Stimulated activated CD8-positive, alpha-beta memory T cell treated with anti-CD3 and anti-CD28 coated beads, Interleukin-4, amount 100 ng/mL, for 48 hours (primary cell): ENCODE results near the gene CLMN.
"Not testable (repeated sequence)": the region's sequence is repeated elsewhere in the genome, so short reads cannot be mapped to it uniquely, and the experiment has no call there.

Experiments used
- DNase-seq: peaks from one replicate; pipeline ENCODE4 v3.0.0-alpha.2; 2020

Gene CLMN

GRCh38 chr14:95210699-95211098 lies 109.0 kb downstream of the CLMN start:
- DNase-seq = no peak

DNA sequence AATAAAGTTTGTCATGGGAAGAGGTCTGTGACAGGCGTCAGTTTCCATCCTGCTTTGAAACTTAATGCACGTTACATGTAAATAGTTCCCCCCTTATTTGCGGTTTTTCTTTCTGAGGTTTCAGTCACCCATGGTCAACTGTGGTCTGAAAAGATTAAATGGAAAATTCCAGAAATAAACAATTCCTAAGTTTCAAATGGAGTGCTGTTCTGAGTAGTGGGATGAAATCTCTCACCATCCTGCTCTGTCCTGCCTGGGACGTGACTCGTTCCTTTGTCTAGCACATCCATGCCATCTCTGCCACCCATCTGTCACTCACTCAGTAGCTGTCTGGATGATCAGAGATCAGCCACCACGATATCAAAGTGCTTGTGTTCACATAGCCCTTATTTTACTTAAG lies 111.1 kb downstream of the CLMN start:
- no peak for DNase-seq

GRCh38 chr14:95207475-95208233 lies 112.1 kb downstream of the CLMN start:
- no peak for DNase-seq

DNA sequence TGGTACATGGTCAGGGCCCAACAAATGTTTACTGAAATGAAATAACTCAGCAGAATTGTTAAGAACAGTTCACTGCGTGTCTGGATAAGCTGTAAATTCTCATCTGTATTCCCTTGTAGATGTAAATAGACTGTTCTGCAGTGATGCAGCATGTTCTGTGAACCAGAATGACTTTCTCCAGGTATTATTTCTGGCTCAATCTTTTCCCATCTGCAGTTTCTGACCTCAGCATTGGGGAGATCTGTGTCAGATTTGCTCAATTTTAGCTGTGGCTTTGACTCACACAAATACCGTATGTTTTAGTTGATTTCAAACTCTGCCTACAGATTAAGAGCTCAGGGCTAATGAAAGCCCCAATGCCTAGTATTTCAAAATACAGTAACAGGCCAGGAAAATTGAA lies 113.2 kb downstream of the CLMN start:
- no peak for DNase-seq

DNA sequence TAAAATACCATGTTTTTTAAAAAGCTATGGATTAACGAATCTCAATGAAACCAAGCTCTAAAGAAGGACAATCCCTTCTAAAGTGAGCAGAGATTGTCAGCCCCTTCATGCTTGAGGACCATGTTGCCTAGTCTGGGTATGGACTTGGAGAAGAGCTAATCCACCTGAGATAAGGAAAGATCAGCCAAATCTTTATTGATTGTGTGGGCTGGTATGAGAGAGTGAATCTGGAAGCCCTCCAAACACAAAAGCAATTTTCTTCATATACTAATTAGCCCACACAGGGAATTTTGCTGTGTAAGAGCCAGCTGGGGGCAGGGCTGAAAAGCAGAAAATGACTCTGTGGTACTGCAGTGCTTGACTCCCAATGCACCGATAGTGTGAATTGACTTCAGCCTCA lies 115.0 kb downstream of the CLMN start:
- no peak for DNase-seq

- DNase-seq = not testable (repeated sequence)
Observed at GRCh38 chr14:95201745-95202144, 118.0 kb downstream of the CLMN start.

GRCh38 chr14:95200404-95200803 lies 119.3 kb downstream of the CLMN start:
- no peak for DNase-seq

- DNase-seq = no peak
Observed at GRCh38 chr14:95199298-95199983, 120.3 kb downstream of the CLMN start.

DNA sequence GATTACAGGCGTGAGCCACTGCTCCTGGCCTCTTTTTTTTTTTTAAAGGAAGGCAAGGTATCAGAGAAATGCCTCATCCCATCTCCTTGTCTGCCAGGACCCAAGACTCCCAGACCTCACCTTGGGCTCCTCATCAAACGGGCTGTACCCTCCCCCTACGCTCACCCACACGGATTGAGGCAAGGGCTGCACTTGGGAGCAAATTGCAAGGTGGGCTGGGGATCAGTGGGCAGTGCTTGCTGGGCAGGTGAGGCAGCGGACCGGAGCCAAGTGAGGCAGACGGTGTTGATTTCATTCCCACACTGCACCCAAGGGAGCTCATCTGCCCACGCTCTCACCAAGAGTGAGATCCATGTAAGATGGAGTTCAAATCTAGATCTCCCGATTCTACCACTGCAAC lies 121.4 kb downstream of the CLMN start:
- no peak for DNase-seq

- no peak for DNase-seq
Observed at GRCh38 chr14:95197551-95197950, 122.2 kb downstream of the CLMN start.

DNA sequence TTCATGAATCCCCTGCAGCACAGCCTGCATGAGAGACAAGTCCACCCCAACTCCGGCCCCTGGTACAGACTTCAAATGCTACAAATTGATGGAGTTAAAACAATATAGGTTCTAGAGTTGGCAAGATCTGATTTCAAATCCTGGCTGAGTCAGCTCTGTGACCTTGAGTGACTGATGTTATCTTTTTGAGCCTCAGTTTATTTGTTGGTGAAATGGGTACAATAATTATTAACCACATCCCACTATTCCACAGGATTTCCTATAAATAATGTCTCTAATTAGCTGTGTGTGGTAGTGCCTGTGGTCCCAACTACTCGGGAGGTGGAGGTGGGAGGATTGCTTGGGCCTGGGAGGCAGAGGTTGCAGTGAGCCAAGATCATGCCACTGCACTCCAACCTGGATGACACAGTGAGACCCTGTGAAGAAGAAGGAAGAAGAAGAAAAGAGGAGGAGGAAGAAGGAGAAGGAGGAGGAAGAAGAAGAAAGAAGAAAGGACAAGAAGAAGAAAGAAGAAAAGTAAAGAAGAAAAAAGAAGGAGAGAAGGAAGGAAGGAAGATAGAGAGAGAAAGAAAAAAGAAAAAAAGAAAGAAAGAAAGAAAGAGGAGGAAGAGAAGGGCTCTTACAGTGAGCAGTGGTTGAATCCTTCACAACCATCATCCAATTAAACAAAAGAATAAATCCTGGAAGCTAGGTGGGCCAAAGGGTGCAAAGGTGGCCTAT lies 122.7 kb downstream of the CLMN start:
- no peak for DNase-seq

- no peak for DNase-seq
Observed at GRCh38 chr14:95196268-95196667, 123.4 kb downstream of the CLMN start.

DNA sequence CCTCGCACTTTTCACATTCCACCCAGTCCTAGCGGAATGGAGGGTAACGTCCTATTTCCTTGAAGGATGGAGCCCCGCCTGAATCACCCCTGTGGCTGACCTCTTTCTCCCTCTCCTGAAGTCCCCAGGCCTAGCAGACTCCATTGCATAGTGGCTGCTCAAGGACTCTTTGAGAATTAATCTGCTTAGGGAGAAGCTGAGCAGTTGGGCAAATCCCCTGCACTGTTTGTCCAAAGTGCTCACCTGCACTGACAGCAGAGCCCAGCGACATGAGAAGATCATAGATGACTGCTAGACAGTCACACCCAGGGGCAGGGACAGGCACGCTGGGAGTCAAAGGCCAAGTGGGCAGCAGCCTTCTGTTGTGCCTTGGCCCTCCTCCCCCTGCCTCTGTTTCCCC lies 124.7 kb downstream of the CLMN start:
- DNase-seq = no peak

GRCh38 chr14:95193081-95193480 lies 126.6 kb downstream of the CLMN start:
- DNase-seq = no peak

- no peak for DNase-seq
Observed at GRCh38 chr14:95192311-95192710, 127.4 kb downstream of the CLMN start.

DNA sequence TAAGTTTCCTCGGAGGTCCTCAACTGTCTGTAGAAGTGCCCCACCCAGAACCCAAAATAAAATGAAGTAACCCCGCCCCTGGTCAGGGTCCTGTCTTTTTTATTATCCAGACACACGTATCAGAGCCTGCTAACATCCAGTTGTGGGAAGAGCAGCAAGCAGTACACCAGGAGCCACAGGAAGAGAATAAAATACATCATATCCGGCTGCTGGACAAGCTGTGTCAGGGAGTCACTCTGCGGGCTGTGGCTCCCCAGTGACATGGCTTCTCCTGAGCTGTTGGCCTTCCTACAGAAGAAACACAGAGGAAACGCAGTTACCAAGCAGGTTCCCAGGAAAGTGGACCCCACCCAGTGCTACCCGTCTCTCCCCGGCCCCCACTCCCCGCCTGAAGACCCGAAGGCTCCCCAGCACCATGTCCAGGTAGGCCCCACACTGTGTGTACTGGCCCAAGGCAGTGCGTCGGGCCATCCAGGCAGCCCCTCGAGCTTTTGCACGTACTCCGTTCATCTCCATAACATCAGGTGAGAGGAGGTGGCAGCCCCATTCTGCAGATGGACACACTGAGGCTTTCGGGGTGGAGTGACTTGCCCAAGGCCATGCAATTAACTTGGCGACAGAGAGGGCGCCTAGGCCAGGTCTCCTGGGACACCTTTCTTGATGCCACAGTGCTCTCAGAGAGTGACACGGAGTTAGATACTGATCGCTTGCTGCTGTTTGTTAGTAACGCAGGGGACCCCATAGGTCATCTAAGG lies 128.1 kb downstream of the CLMN start:
- no peak for DNase-seq

- DNase-seq = no peak
Observed at GRCh38 chr14:95190857-95191256, 128.9 kb downstream of the CLMN start.

DNA sequence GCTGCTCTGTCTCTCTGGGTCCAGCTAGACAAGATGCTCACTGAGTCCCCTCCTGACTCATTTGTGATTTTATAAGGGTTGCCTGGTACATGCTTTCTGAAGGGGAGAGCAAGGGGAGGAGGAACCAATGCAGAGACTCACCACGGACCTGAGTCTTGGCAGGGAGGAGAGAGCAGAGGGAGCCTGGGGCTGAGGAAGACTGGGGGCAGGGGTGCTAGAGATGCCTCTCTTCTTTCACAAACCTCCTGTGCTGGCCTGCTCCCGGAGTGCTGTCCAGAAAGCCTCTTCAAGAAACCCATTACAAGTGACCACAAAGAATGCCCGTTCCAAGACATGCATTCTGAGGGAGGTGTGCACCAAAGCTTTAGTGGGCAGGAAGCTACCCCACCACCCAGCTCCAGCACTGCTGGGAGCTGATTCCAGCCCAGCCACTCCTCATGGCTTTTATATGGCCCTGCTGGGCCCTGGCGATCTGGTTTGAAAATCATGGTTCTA lies 129.3 kb downstream of the CLMN start:
- DNase-seq = no peak

- no peak for DNase-seq
Observed at GRCh38 chr14:95189367-95190132, 130.2 kb downstream of the CLMN start.

- no peak for DNase-seq
Observed at GRCh38 chr14:95188380-95188779, 131.3 kb downstream of the CLMN start.

- no peak for DNase-seq
Observed at GRCh38 chr14:95185767-95186392, 133.8 kb downstream of the CLMN start.
